LNCAP (cell line): ENCODE results near the gene BNIP5.

Experiments
- TF ChIP-seq, protein P1 (sequence below): fragments of 450-650 bp; IDR thresholded peaks from 2 replicates; pipeline ENCODE4 v1.5.1; 2017; ENCODE audit warnings: mild to moderate bottlenecking

The BNIP5 gene

DNA sequence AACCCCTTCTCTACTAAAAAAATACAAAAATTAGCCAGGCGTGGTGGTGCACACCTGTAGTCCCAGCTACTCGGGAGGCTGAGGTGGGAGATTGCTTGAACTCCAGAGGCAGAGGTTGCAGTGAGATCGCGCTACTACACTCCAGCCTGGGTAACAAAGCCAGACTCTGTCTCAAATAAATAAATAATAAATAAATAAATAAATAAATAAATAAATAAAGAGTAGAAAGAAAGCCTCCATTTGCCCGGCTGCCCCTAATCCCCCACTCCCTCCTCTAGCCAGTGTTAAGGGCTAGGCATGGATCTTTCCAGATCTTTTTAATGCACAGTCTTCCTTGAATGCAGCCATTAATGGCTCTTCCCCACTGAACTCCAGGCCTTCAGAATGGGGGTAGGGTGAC, 63.6 kb downstream of the BNIP5 start:
- TF ChIP-seq, protein P1, sequence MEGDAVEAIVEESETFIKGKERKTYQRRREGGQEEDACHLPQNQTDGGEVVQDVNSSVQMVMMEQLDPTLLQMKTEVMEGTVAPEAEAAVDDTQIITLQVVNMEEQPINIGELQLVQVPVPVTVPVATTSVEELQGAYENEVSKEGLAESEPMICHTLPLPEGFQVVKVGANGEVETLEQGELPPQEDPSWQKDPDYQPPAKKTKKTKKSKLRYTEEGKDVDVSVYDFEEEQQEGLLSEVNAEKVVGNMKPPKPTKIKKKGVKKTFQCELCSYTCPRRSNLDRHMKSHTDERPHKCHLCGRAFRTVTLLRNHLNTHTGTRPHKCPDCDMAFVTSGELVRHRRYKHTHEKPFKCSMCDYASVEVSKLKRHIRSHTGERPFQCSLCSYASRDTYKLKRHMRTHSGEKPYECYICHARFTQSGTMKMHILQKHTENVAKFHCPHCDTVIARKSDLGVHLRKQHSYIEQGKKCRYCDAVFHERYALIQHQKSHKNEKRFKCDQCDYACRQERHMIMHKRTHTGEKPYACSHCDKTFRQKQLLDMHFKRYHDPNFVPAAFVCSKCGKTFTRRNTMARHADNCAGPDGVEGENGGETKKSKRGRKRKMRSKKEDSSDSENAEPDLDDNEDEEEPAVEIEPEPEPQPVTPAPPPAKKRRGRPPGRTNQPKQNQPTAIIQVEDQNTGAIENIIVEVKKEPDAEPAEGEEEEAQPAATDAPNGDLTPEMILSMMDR = no peak

DNA sequence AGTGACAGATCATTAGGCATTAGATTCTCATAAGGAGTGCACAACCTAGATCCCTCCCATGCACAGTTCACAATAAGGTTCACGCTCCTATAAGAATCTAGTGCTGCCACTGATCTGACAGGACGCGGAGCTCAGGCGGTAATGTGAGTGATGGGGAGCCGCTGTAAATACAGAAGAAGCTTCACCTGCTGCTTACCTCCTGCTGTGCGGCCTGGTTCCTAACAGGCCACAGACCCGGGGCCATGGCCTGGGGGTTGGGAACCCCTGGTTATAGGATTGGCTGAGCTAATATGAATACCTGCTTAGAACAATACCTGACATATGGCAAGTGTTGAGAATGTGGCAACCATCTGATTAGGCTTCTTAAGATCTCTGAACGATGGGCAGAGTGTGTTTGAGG, 64.5 kb downstream of the BNIP5 start:
- TF ChIP-seq, protein P1 = no peak

GRCh38 chr6:36269834-36270705, 66.6 kb downstream of the BNIP5 start, which contains the start of gene PNPLA1:
PNPLA1 (plus strand) TSS chr6:36270060; CDS start chr6:36270460, 400 bp downstream.
- TF ChIP-seq, protein P1 = no peak

GRCh38 chr6:36268478-36269275, 68.0 kb downstream of the BNIP5 start:
- TF ChIP-seq, protein P1 = no peak

DNA sequence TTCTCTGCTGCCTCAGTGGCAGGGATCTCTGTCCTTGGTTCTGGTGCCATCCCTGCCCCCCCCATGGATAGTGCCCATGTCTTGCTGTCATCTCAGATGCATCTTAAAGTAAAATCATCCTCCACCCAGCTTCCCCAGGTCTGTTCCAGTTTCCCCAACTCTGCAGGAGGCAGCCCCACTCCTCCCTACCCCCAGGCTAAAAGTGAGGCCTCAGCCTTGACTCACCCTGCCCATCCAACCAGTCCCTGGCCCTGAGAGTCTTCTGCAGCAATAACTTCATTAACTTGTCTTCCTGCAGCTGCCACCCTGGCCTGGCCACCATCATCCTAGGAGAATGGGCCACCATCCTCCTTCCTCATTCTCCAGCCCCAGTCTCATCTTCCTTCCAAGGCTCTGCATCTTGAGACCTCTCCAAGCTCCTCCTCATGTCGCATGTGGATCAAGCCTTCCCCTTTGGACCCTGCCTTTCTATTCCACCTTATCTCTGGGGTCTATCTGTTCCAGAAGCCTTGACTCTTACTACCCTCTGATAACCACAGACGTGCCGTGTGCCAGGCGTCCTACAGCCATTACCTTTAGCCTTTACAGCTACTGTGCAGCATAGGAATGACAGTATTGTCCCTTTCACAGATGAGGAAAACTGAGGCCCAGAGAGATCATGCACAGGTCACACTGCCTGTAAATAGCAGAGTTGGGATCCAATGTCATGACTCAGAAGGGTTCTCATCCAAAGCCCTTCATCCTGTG, 68.8 kb downstream of the BNIP5 start:
- TF ChIP-seq, protein P1 = no peak

DNA sequence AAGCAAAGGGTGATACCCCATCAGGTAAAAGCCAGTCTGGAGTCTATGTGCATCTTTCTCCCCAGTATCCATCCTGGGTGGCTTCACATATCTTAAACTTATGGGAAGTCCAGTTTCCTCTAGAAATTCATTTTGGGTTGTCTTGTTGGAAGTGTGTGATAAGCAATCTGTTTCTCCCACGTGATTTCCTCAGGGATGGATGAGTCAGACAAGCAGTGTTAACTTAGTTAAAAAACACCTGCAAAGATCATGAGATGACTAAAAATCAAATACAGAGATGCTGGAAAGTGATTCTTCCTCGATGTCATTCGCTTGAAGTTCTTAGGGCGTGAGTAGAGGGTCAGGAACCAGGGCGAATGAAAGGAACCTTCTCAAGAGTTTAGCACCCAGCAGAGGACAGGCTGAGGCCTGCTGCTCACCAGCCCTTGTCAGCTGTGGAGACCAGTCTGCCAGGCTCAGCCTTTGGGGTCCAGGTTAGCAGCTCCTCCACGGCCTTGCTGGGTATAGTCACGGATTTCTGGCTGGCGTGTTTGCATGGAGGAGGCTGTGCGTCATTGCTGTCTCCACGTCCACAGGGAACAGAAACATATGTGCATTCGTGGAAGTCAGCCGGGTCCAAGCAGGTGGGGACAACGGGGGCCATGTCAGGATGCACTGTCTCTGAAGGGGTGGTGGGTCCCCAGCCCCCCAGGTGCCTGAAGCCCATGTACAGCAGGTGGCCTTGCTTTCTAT, 69.6 kb downstream of the BNIP5 start:
- TF ChIP-seq, protein P1 = no peak
